ENCODE results near the gene RCCD1.

DNA sequence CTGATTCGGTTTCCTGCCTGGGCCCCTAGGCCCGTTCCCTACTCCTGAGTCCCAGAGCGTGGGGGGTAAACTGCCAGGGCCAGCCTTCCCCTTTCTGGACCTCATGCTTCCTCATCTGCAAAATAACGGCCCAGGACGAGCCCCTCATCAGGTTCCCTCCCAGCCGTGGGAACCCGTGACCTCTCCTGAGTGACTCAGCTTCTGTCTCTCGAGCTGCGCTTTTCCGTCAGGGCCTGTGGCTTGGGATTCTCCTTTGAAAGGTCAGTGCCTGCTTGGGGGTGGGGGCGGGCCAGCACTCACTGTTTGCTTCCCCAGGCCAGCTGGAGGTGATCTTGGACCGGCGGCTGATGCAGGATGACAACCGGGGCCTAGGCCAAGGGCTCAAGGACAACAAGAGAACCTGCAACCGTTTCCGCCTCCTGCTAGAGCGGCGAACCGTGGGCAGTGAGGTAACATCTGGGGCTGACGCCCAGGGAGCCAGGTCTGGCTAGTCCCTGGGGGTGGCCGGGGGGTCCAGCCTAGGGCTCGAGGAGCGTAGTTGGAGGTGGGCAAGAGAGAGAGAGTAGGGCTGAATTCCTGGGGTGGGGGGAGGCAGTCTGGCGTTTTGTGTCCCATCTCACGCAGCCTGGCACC, 38.8 kb upstream of the RCCD1 start:
- TF ChIP-seq, protein P1, sequence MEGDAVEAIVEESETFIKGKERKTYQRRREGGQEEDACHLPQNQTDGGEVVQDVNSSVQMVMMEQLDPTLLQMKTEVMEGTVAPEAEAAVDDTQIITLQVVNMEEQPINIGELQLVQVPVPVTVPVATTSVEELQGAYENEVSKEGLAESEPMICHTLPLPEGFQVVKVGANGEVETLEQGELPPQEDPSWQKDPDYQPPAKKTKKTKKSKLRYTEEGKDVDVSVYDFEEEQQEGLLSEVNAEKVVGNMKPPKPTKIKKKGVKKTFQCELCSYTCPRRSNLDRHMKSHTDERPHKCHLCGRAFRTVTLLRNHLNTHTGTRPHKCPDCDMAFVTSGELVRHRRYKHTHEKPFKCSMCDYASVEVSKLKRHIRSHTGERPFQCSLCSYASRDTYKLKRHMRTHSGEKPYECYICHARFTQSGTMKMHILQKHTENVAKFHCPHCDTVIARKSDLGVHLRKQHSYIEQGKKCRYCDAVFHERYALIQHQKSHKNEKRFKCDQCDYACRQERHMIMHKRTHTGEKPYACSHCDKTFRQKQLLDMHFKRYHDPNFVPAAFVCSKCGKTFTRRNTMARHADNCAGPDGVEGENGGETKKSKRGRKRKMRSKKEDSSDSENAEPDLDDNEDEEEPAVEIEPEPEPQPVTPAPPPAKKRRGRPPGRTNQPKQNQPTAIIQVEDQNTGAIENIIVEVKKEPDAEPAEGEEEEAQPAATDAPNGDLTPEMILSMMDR (IDR thresholded peaks at IDR 0.05; ENCODE audit: low read length) = no peak
- no peak for TF ChIP-seq EZH2 (IDR thresholded peaks at IDR 0.05; ENCODE audit: borderline replicate concordance, low read length)
